ENCODE data around the gene ERO1B.

GRCh38 chr1:236320671-236321070, 38.9 kb upstream of the ERO1B start:
- TF ChIP-seq CTCF (IDR thresholded peaks at IDR 0.05) (no peak), POLR2A (IDR thresholded peaks at IDR 0.05) (no peak)
